Tongue (tissue), 2 donors: ENCODE data around the gene MCF2L. TPM values are rescaled to one million over a fixed set of nuclear protein-coding genes. Genes with fewer than 3 reads are reported as not detected.
"Not testable (repeated sequence)": the region's sequence is repeated elsewhere in the genome, so short reads cannot be mapped to it uniquely, and the experiment has no call there.

Source experiments
- DNase-seq: peaks from one replicate; pipeline ENCODE4 v3.0.0-alpha.2; 2015
- total RNA-seq: library from RNA; depleted of rRNA; stranded (reverse); fragments of >200 nt; gene quantifications from one replicate; pipeline ENCODE4 v1.2.3, GENCODE V29; 2014

The MCF2L gene
- total RNA-seq, 1 donor from 2014 or later, result 60.7 TPM

DNA sequence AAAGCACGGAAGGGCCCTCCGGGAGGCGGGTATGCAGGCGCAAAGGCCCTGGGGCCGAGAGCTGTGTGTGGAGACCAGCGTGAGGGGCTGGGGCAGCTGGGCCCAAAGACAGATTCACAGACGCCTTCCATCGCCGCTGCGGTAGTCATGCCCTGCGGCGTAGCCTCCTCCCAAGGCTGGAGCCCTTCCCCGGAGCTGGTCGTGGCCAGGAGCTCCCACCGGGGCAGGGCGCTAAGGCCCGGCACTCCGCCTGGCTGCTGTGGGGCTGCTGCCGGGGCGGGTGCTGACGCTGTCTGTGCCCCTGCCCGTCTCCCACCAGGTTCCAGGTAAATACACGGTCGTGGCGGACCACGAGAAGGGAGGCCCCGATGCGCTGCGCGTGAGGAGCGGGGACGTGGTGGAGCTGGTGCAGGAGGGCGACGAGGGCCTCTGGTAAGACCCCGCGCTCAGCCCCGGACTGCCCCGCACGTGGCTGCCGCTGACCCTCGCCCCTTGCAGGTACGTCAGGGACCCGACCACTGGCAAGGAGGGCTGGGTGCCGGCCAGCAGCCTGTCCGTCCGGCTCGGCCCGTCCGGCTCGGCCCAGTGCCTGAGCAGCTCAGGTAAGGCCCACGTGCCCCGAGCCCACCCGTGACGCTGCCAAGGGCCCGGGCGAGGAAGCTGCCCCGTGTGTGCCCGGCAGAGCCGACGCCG lies 127.2 kb downstream of the MCF2L start:
- no peak for DNase-seq

- DNase-seq, result no peak
Measured at GRCh38 chr13:113096745-113097305, 127.8 kb downstream of the MCF2L start.

DNA sequence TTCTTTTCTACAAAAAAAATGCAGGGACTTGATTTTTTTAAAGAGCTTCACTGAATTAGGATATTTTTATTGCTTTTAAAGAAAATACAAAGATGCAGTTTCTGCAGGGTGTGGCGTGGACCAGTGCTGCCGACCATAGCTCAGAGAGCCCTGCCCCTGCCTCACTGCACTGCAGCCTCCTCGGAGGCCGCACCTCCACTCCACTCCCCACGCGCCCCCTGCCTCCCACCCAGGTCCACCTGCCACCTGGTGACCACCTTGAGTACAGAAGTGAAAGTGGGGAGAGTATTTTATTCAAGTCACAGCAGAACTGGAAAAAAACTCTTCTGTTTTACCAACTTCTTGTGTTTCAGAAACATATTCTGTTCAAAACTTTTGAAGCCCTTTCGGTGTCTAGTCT lies 128.6 kb downstream of the MCF2L start:
- DNase-seq, result no peak

DNA sequence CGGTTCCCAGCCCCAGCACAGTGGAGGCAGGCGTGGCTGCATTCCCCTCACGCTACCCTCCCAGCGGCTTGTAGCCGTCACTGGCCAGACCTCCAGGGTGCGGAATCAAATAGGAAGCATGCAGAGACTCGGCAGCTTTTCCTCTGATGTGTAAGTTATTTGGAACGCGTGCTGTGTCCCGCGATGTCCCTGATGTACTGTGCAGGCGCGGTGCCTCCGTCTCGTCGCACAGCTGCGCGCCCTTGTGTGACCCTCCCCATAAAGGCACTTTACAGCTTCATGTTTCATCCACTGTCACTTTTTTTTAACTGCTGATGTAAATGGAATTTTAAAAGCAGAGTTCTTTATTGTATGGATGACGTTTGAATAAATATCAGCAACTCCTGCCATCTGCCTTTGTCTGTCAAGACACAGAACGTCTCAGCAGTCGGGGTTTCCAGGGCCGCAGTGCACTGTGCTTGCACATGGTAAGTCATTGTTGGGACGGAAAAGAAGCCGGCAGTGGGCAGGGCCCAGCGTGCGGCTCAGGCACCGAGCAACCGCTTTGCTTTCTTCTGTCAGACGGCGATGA lies 129.2 kb downstream of the MCF2L start:
- DNase-seq, result peak; percentile 95

- no peak for DNase-seq
Measured at GRCh38 chr13:113099142-113099541, 130.1 kb downstream of the MCF2L start.

DNA sequence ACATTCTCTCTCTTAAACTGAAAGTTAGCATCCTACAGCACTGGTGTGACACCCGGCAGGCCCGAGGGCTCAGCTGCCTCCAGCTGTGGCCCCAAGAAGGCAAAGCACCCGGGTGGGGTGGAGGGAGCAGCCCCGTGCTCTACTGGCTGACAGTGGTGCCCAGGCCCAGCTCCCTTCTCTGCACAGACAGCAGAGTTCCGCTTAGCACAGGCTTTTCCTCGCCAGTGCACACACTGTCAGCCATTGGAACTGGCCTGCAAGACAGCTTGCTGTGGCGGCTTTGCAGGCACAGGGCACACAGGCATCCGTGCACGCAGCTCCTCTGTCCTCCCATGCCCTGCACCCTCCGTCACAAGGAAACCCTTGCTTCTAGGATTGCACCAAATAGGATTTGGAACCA lies 133.3 kb downstream of the MCF2L start:
- not testable (repeated sequence) for DNase-seq

GRCh38 chr13:113102727-113103126 lies 133.7 kb downstream of the MCF2L start:
- DNase-seq, result no peak

GRCh38 chr13:113103646-113104045 lies 134.6 kb downstream of the MCF2L start:
- no peak for DNase-seq

DNA sequence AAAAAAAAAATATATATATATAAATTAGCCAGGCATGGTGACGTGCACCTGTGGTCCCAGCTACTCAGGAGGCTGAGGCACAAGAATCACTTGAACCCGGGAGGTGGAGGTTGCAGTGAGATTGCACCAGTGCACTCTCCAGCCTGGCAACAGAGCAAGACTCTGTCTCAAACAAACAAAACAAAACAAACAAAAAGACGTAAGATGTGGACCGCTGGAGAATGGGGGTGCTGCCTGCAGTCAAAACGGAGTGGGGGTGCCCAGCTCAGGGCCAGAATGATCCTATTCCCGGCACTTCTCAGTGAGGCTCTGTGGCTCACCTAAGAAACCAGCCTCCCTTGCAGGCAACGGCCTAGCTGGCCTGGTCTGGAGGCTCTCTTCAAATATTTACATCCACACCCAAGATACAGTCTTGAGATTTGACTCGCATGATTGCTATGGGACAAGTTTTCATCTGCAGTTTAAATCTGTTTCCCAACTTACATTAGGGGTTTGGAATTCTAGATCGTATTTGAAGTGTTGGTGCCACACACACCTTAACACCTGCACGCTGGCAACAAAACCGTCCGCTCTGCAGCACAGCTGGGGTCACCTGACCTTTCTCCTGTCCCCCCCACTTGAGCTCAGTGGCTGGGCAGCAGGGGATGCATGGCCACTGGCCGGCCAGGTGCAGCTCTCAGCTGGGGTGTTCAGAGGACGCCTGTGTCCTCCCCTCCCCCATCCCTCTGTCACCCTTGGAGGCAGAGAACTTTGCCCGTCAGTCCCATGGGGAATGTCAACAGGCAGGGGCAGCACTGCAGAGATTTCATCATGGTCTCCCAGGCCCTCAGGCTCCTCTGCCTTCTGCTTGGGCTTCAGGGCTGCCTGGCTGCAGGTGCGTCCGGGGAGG lies 136.3 kb downstream of the MCF2L start, which contains the start of gene F7:
Gene F7, plus strand, starts transcription at position 760 of the 889 bp plus-strand sequence. Its CDS starts 51 bp downstream, at position 811.
- DNase-seq, result no peak

GRCh38 chr13:113105921-113106452 lies 137.0 kb downstream of the MCF2L start:
- DNase-seq, result no peak

DNA sequence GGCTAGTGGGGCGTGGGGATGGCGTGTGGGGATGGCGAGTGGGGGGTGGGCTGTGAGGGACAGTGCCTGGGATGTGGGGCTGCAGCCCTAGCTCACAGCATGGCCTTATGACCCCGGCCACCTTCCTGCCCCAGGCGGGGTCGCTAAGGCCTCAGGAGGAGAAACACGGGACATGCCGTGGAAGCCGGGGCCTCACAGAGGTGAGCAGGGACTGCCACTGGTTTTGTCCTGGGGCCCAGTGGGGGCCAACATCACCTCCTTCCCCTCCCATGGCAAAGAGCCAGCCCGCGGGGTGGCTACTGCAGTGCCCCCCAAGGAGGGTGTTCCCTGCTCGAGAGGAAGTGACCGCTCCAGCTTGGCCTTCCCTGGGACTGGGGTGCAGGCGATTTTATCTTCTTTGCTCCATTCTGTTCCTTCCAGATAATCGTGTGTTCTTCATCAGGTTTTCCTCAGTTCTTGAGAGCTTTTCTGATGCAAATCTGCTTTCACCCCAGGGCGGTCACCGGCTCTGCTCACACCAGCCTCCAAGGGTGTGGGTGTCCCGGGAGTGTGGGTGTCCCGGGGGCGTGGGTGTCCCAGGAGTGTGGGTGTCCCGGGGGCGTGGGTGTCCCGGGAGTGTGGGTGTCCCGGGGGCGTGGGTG lies 137.8 kb downstream of the MCF2L start:
- no peak for DNase-seq

DNA sequence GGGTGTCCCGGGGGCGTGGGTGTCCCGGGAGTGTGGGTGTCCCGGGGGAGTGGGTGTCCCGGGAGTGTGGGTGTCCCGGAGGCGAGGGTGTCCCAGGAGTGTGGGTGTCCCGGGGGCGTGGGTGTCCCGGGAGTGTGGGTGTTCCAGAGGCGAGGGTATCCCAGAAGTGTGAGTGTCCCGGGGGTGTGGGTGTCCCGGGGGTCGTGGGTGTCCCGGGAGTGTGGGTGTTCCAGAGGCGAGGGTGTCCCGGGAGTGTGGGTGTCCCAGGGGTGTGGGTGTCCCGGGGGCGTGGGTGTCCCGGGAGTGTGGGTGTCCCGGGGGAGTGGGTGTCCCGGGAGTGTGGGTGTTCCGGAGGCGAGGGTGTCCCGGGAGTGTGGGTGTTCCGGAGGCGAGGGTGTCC lies 139.5 kb downstream of the MCF2L start:
- DNase-seq, result not testable (repeated sequence)

- no peak for DNase-seq
Measured at GRCh38 chr13:113109151-113110047, 140.4 kb downstream of the MCF2L start.

GRCh38 chr13:113110048-113110851 lies 141.2 kb downstream of the MCF2L start:
- no peak for DNase-seq

DNA sequence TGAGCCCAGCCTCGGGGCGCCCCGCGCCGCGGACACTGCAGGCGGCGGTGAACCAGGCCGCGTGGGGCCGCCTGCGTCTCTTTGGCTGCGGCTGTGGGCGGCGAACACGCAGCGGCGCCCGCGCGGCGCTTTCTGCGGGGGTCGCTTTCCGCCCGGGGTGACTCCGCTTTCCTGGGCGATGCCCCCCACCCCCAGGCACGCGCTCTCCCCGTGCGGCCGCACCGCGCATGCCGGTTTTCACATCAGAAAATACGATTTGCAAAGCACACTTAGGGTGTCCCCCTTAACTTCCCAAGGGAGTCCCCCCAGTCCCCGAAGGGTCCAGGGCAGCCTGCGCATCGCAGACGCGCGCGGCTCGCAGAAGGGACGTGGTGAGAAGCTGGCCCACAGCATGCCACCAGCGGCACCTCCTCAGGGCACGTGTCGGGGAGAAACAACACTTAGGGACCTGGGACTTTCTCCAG lies 141.9 kb downstream of the MCF2L start:
- no peak for DNase-seq

DNA sequence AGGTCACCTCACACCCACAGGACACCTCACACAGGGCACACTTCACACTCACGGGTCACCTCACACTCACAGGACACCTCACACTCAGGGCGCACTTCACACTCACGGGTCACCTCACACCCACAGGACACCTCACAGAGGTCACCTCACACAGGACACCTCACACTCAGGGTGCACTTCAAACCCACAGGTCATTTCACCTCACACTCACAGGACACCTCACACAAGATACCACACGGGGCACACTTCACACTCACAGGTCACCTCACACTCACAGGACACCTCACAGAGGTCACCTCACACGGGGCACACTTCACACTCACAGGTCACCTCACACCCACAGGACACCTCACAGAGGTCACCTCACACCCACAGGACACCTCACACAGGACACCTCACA lies 142.8 kb downstream of the MCF2L start:
- DNase-seq, result not testable (repeated sequence)

GRCh38 chr13:113112475-113112874 lies 143.5 kb downstream of the MCF2L start:
- not testable (repeated sequence) for DNase-seq

DNA sequence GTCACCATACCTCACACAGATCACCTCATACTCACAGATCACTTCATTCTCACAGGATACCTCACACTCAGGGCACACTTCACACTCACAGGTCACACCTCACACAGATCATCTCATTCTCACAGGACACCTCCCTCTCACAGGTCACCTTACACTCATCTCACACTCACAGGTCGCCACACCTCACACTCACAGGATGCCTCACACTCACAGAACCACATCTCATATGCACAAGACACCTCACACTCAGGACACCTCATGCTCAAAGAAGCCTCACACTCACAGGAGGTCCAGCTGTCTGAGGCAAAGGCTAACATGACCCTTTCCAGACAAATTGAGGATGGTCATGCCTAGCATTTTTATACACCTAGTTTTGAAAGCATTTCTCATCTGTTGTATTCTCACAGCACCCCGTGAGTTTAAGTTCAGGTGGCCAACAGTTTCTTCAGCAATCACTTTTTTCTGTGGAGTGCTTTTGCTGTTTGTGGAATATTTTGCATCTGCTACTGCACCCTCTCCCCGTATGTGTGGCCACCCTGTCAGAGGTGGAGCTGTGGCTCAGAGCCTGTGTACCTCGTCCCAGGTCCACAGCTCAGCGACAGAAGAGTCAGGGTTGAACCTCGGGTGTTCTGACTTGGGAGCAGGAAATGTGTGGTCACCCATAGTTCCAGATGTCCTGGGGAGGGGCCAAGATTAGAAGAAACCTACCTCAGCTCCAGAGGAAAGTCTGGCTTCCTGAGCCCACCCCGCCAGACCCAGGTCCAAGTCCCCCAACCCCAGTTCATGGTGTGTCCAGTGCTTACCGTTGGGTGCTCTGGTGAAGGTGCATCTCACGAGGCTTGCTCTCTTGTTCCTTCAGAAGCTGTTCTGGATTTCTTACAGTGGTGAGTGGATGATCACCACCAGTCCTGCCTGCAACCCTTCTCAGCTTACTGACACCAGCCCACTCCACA lies 144.2 kb downstream of the MCF2L start:
- DNase-seq, result no peak

- no peak for DNase-seq
Measured at GRCh38 chr13:113113846-113114271, 144.8 kb downstream of the MCF2L start.
